Gastrocnemius medialis (tissue), 4 donors: ENCODE results near the gene LPA.
"Not testable (repeated sequence)": the region's sequence is repeated elsewhere in the genome, so short reads cannot be mapped to it uniquely, and the experiment has no call there.

Source experiments
- CTCF ChIP-seq, 5 experiments: fragments of 450-650 bp in 3 of 5; fragments of 200-600 bp in 2 of 5; sonication (generic) in 2 of 5; IDR thresholded peaks in 4 of 5; conservative IDR thresholded peaks in 1 of 5; 1 replicate in 4 of 5; 2 replicates in 1 of 5; pipeline ENCODE4 v1.5.1; 2016 to 2019; ENCODE audit warnings: antibody characterized with exemption in 5 of 5, mild to moderate bottlenecking in 3 of 5, moderate library complexity in 3 of 5
- POLR2A ChIP-seq, 2 donors: fragments of 450-650 bp; IDR thresholded peaks; one replicate each; pipeline ENCODE4 v1.6.1; 2017; ENCODE audit warnings: antibody characterized with exemption in 2 of 2, mild to moderate bottlenecking in 2 of 2, moderate library complexity in 2 of 2

DNA sequence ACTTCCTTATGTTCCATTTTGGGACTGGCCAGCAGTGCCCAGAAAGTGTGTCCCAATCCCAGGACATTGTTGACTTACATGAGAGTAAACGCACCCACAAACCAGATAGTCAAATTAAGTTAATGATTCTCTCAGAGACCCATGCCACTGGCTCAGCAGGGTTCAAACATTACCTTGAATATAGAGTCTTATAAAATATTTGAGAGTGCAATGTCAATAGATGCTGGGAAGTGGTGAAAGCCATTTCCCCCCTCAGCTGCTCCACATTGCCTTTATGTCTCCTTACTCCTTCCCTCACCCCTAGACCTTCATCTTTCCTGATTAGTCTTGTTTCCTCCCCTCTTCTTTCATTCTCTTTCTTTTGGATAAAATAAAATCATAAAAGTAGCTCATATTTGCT lies at the start of gene LPA:
- not testable (repeated sequence) for TF ChIP-seq CTCF (IDR thresholded peaks at IDR 0.05 in 4 of 5, conservative IDR thresholded peaks at IDR 0.05 in 1 of 5); POLR2A (IDR thresholded peaks at IDR 0.05)
